ENCODE data around the gene PTGES. TPM values are rescaled to one million over a fixed set of nuclear protein-coding genes. Genes with fewer than 3 reads are reported as not detected.

Gene PTGES
- total and polyA plus RNA-seq, 4 donors = 0.13 to 9.1 (median 2.9) TPM

GRCh38 chr9:129783516-129784361, 30.9 kb upstream of the PTGES start:
- Histone ChIP-seq H3K9me3 (ENCODE audit: control insufficient read depth, low read length) (no peaks in the 10 kb centered on the region), H3K27ac (ENCODE audit: low read depth in 1 of 2, low read length in 2 of 2) (no peak overlapping the region), H3K4me1 (ENCODE audit: control insufficient read depth in 1 of 2, insufficient read depth in 2 of 2, low read length in 2 of 2) (no peaks in the 10 kb centered on the region), H3K4me3 (ENCODE audit: low read length in 2 of 2) (no peak overlapping the region), H3K36me3 (ENCODE audit: control insufficient read depth in 1 of 2, insufficient read depth in 2 of 2, low read length in 1 of 2) (no peaks in the 10 kb centered on the region), H3K27me3 (ENCODE audit: control insufficient read depth in 1 of 2, insufficient read depth in 2 of 2, low read length in 1 of 2) (no peaks in the 10 kb centered on the region)
- 32 to 33% methylated on average over 14 of the region's 14 CpGs for WGBS, 2 donors
- DNase-seq (peak; percentile 77 to 82), ATAC-seq (ENCODE audit: low FRiP score) (peak; percentile 93)
- intact Hi-C loops (cut with DNase I) = loop anchor here (1.0 to 5.0 kb wide), 3 partner anchors 45 to 141 kb away; partner anchors contain the start of gene ASB6 (in 2 of the 2)

- ATAC-seq (ENCODE audit: low FRiP score) (no peak), DNase-seq (no peak)
- no peaks in the 10 kb centered on the region for H3K4me1 ChIP-seq (ENCODE audit: control insufficient read depth in 1 of 2, insufficient read depth in 2 of 2, low read length in 2 of 2)
- WGBS, 2 donors = 74 to 78% methylated on average over 5 of the region's 5 CpGs
- H3K36me3 ChIP-seq (ENCODE audit: control insufficient read depth in 1 of 2, insufficient read depth in 2 of 2, low read length in 1 of 2) = no peaks in the 10 kb centered on the region
- no peak overlapping the region for H3K27ac ChIP-seq (ENCODE audit: low read depth in 1 of 2, low read length in 2 of 2)
- no peak overlapping the region for H3K4me3 ChIP-seq (ENCODE audit: low read length in 2 of 2)
- intact Hi-C loops (cut with DNase I) = loop anchor here (2.0 to 5.0 kb wide), 2 partner anchors 43 to 45 kb away; no protein-coding TSS in a partner anchor
- H3K9me3 ChIP-seq (ENCODE audit: control insufficient read depth, low read length) = no peaks in the 10 kb centered on the region
- no peaks in the 10 kb centered on the region for H3K27me3 ChIP-seq (ENCODE audit: control insufficient read depth in 1 of 2, insufficient read depth in 2 of 2, low read length in 1 of 2)
Measured at GRCh38 chr9:129781981-129782380, 29.1 kb upstream of the PTGES start.

GRCh38 chr9:129781131-129781530, 28.3 kb upstream of the PTGES start:
- H3K27ac ChIP-seq (ENCODE audit: low read depth in 1 of 2, low read length in 2 of 2) = no peak overlapping the region
- intact Hi-C loops (cut with DNase I) = loop anchor here in 1 of 2 donors (5.0 kb wide), 1 partner anchor 44 kb away; no protein-coding TSS in a partner anchor
- H3K36me3 ChIP-seq (ENCODE audit: control insufficient read depth in 1 of 2, insufficient read depth in 2 of 2, low read length in 1 of 2) = no peaks in the 10 kb centered on the region
- no peaks in the 10 kb centered on the region for H3K9me3 ChIP-seq (ENCODE audit: control insufficient read depth, low read length)
- no peak overlapping the region for H3K4me3 ChIP-seq (ENCODE audit: low read length in 2 of 2)
- DNase-seq (no peak), ATAC-seq (ENCODE audit: low FRiP score) (no peak)
- H3K4me1 ChIP-seq (ENCODE audit: control insufficient read depth in 1 of 2, insufficient read depth in 2 of 2, low read length in 2 of 2) = no peaks in the 10 kb centered on the region
- 76 to 83% methylated on average over 8 of the region's 8 CpGs for WGBS, 2 donors
- H3K27me3 ChIP-seq (ENCODE audit: control insufficient read depth in 1 of 2, insufficient read depth in 2 of 2, low read length in 1 of 2) = no peaks in the 10 kb centered on the region

GRCh38 chr9:129779560-129780190, 26.8 kb upstream of the PTGES start:
- ATAC-seq (ENCODE audit: low FRiP score) (no peak), DNase-seq (no peak)
- intact Hi-C loops (cut with DNase I) = loop anchor here in 1 of 2 donors (5.0 kb wide), 1 partner anchor 42 kb away; no protein-coding TSS in a partner anchor
- 93 to 95% methylated on average over 7 of the region's 7 CpGs for WGBS, 2 donors
- H3K27ac ChIP-seq (ENCODE audit: low read depth in 1 of 2, low read length in 2 of 2) = no peak overlapping the region
- no peaks in the 10 kb centered on the region for H3K9me3 ChIP-seq (ENCODE audit: control insufficient read depth, low read length)
- H3K4me1 ChIP-seq (ENCODE audit: control insufficient read depth in 1 of 2, insufficient read depth in 2 of 2, low read length in 2 of 2) = no peaks in the 10 kb centered on the region
- H3K27me3 ChIP-seq (ENCODE audit: control insufficient read depth in 1 of 2, insufficient read depth in 2 of 2, low read length in 1 of 2) = no peaks in the 10 kb centered on the region
- no peaks in the 10 kb centered on the region for H3K36me3 ChIP-seq (ENCODE audit: control insufficient read depth in 1 of 2, insufficient read depth in 2 of 2, low read length in 1 of 2)
- no peak overlapping the region for H3K4me3 ChIP-seq (ENCODE audit: low read length in 2 of 2)

GRCh38 chr9:129778469-129778868, 25.6 kb upstream of the PTGES start:
- DNase-seq (no peak), ATAC-seq (ENCODE audit: low FRiP score) (no peak)
- H3K9me3 ChIP-seq (ENCODE audit: control insufficient read depth, low read length) = no peaks in the 10 kb centered on the region
- intact Hi-C loops (cut with DNase I) = no loop called here
- no peaks in the 10 kb centered on the region for H3K4me1 ChIP-seq (ENCODE audit: control insufficient read depth in 1 of 2, insufficient read depth in 2 of 2, low read length in 2 of 2)
- no peaks in the 10 kb centered on the region for H3K36me3 ChIP-seq (ENCODE audit: control insufficient read depth in 1 of 2, insufficient read depth in 2 of 2, low read length in 1 of 2)
- no peak overlapping the region for H3K4me3 ChIP-seq (ENCODE audit: low read length in 2 of 2)
- 74 to 88% methylated on average over 3 of the region's 3 CpGs for WGBS, 2 donors
- no peak overlapping the region for H3K27ac ChIP-seq (ENCODE audit: low read depth in 1 of 2, low read length in 2 of 2)
- H3K27me3 ChIP-seq (ENCODE audit: control insufficient read depth in 1 of 2, insufficient read depth in 2 of 2, low read length in 1 of 2) = no peaks in the 10 kb centered on the region

- 72 to 79% methylated on average over 11 of the region's 11 CpGs for WGBS, 2 donors
- Histone ChIP-seq H3K27ac (ENCODE audit: low read depth in 1 of 2, low read length in 2 of 2) (no peak overlapping the region), H3K36me3 (ENCODE audit: control insufficient read depth in 1 of 2, insufficient read depth in 2 of 2, low read length in 1 of 2) (no peaks in the 10 kb centered on the region), H3K4me1 (ENCODE audit: control insufficient read depth in 1 of 2, insufficient read depth in 2 of 2, low read length in 2 of 2) (no peaks in the 10 kb centered on the region), H3K4me3 (ENCODE audit: low read length in 2 of 2) (no peak overlapping the region), H3K9me3 (ENCODE audit: control insufficient read depth, low read length) (no peaks in the 10 kb centered on the region), H3K27me3 (ENCODE audit: control insufficient read depth in 1 of 2, insufficient read depth in 2 of 2, low read length in 1 of 2) (no peaks in the 10 kb centered on the region)
- ATAC-seq (ENCODE audit: low FRiP score) (peak; percentile 4), DNase-seq (no peak)
- intact Hi-C loops (cut with DNase I) = no loop called here
Measured at GRCh38 chr9:129777769-129778130, 24.9 kb upstream of the PTGES start.

- peak overlapping the region in 1 of 2 donors; percentile 11 for H3K27ac ChIP-seq (ENCODE audit: low read depth in 1 of 2, low read length in 2 of 2)
- H3K36me3 ChIP-seq (ENCODE audit: control insufficient read depth in 1 of 2, insufficient read depth in 2 of 2, low read length in 1 of 2) = no peaks in the 10 kb centered on the region
- no peaks in the 10 kb centered on the region for H3K27me3 ChIP-seq (ENCODE audit: control insufficient read depth in 1 of 2, insufficient read depth in 2 of 2, low read length in 1 of 2)
- no peak overlapping the region for H3K4me3 ChIP-seq (ENCODE audit: low read length in 2 of 2)
- no peaks in the 10 kb centered on the region for H3K9me3 ChIP-seq (ENCODE audit: control insufficient read depth, low read length)
- intact Hi-C loops (cut with DNase I) = no loop called here
- peak; percentile 97 for ATAC-seq (ENCODE audit: low FRiP score)
- DNase-seq = peak; percentile 98 to 99
- no peaks in the 10 kb centered on the region for H3K4me1 ChIP-seq (ENCODE audit: control insufficient read depth in 1 of 2, insufficient read depth in 2 of 2, low read length in 2 of 2)
- 22 to 23% methylated on average over 16 of the region's 16 CpGs for WGBS, 2 donors
Measured at GRCh38 chr9:129776938-129777768, 24.3 kb upstream of the PTGES start.

GRCh38 chr9:129776566-129776937, 23.7 kb upstream of the PTGES start:
- H3K4me3 ChIP-seq (ENCODE audit: low read length in 2 of 2) = no peak overlapping the region
- H3K36me3 ChIP-seq (ENCODE audit: control insufficient read depth in 1 of 2, insufficient read depth in 2 of 2, low read length in 1 of 2) = no peaks in the 10 kb centered on the region
- H3K27me3 ChIP-seq (ENCODE audit: control insufficient read depth in 1 of 2, insufficient read depth in 2 of 2, low read length in 1 of 2) = no peaks in the 10 kb centered on the region
- intact Hi-C loops (cut with DNase I) = no loop called here
- WGBS, 2 donors = 81% methylated on average over 8 of the region's 8 CpGs
- ATAC-seq (ENCODE audit: low FRiP score) (peak; percentile 13), DNase-seq (no peak)
- H3K4me1 ChIP-seq (ENCODE audit: control insufficient read depth in 1 of 2, insufficient read depth in 2 of 2, low read length in 2 of 2) = no peaks in the 10 kb centered on the region
- H3K27ac ChIP-seq (ENCODE audit: low read depth in 1 of 2, low read length in 2 of 2) = peak overlapping the region in 1 of 2 donors; percentile 11
- H3K9me3 ChIP-seq (ENCODE audit: control insufficient read depth, low read length) = no peaks in the 10 kb centered on the region
